IMR-90 (cell line): Measurements from ENCODE around the gene MICAL2. TPM values are rescaled to one million over a fixed set of nuclear protein-coding genes. Genes with fewer than 3 reads are reported as not detected.

Source experiments
- ATAC-seq: fragments of 200-7000 bp; cut with Tn5 transposase; 2 replicates; pipeline ENCODE4 v1.9.1; 2020; ENCODE audit warnings: low read depth, mild to moderate bottlenecking, moderate library complexity
- BruUV-seq: library from RNA; stranded (reverse); fragments of 400-500 nt; replicated peaks from 2 replicates; lab custom pipeline; 2021; lab: Mats Ljungman, UMichigan
- CTCF ChIA-PET: fragments of 300-600 bp; formaldehyde crosslinking; extraction: SDS; loops from one replicate; lab custom pipeline; 2021; ENCODE audit warnings: antibody characterized with exemption; lab: Yijun Ruan, JAX
- POLR2A ChIA-PET: fragments of 300-600 bp; sonication (Branson Sonifier 250); formaldehyde crosslinking; loops from one replicate; lab custom pipeline; 2022; ENCODE audit warnings: antibody characterized with exemption; ENCODE audit not compliant: unreplicated experiment; lab: Charles Lee
- DNase-seq: peaks from one replicate; pipeline ENCODE4 v3.0.0; 2013
- H2AFZ ChIP-seq: replicated peaks from 2 replicates; pipeline ENCODE3; 2013; ENCODE audit warnings: low read length, mild to moderate bottlenecking; ENCODE audit not compliant: poor library complexity
- H2AK5ac ChIP-seq: 2 replicates; pipeline ENCODE4 v1.6.1; 2013; ENCODE audit warnings: low read depth, low read length, inconsistent platforms
- H2AK9ac ChIP-seq: replicated peaks from 2 replicates; pipeline ENCODE3; 2013; ENCODE audit warnings: mild to moderate bottlenecking, low read depth, low read length, moderate library complexity; ENCODE audit not compliant: poor library complexity
- H2BK120ac ChIP-seq: 2 replicates; pipeline ENCODE4 v1.6.1; 2013; ENCODE audit warnings: low read depth, low read length, inconsistent platforms
- H2BK15ac ChIP-seq: 3 replicates; pipeline ENCODE4 v1.6.1; 2013; ENCODE audit warnings: low read depth, low read length, inconsistent platforms
- H2BK20ac ChIP-seq: 2 replicates; pipeline ENCODE4 v1.6.1; 2013; ENCODE audit warnings: low read depth, mild to moderate bottlenecking, inconsistent platforms, low read length, moderate library complexity
- H2BK5ac ChIP-seq: 2 replicates; pipeline ENCODE4 v1.6.1; 2013; ENCODE audit warnings: mild to moderate bottlenecking, low read depth, low read length, inconsistent platforms; ENCODE audit not compliant: poor library complexity, severe bottlenecking
- H3K14ac ChIP-seq: replicated peaks from 2 replicates; pipeline ENCODE4 v1.6.1; 2013; ENCODE audit warnings: low read depth, low read length, inconsistent platforms
- H3K18ac ChIP-seq: 2 replicates; pipeline ENCODE4 v1.6.1; 2013; ENCODE audit warnings: low read depth, low read length, control low read depth
- H3K23ac ChIP-seq: 2 replicates; pipeline ENCODE4 v1.6.1; 2013; ENCODE audit warnings: low read depth, low read length, inconsistent platforms
- H3K27ac ChIP-seq: 2 replicates; pipeline ENCODE4 v1.5.1; 2013; ENCODE audit warnings: mild to moderate bottlenecking, control low read depth, low read length; ENCODE audit not compliant: insufficient read depth
- H3K27me3 ChIP-seq: 2 replicates; pipeline ENCODE4 v1.6.1; 2013; ENCODE audit warnings: low read length; ENCODE audit not compliant: control insufficient read depth, insufficient read depth
- H3K36me3 ChIP-seq: 2 replicates; pipeline ENCODE4 v1.6.1; 2013; ENCODE audit warnings: low read length, mixed read lengths; ENCODE audit not compliant: control insufficient read depth, insufficient read depth
- H3K4ac ChIP-seq: 2 replicates; pipeline ENCODE4 v1.6.1; 2013; ENCODE audit warnings: low read depth, low read length, inconsistent platforms
- H3K4me1 ChIP-seq: 2 replicates; pipeline ENCODE4 v1.6.1; 2013; ENCODE audit warnings: low read length, mixed read lengths; ENCODE audit not compliant: control insufficient read depth, insufficient read depth
- H3K4me2 ChIP-seq: 2 replicates; pipeline ENCODE4 v1.6.1; 2013; ENCODE audit warnings: low read depth, mild to moderate bottlenecking, control low read depth, low read length, moderate library complexity
- H3K4me3 ChIP-seq: 2 replicates; pipeline ENCODE4 v1.5.1; 2013; ENCODE audit warnings: low read depth, mild to moderate bottlenecking, control low read depth, low read length, moderate library complexity; ENCODE audit not compliant: insufficient read depth
- H3K56ac ChIP-seq: 2 replicates; pipeline ENCODE4 v1.6.1; 2013; ENCODE audit warnings: low read length, inconsistent platforms; ENCODE audit not compliant: insufficient read depth; ENCODE audit errors: extremely low read depth
- H3K79me1 ChIP-seq, 2 experiments: 2 replicates each; pipeline ENCODE4 v1.6.1; 2013; ENCODE audit warnings: low read length in 2 of 2, inconsistent platforms in 1 of 2, low read depth in 1 of 2
- H3K9ac ChIP-seq: 2 replicates; pipeline ENCODE4 v1.6.1; 2013; ENCODE audit warnings: low read depth, low read length, control low read depth
- H3K9me1 ChIP-seq: 2 replicates; pipeline ENCODE4 v1.6.1; 2013; ENCODE audit warnings: low read length, inconsistent platforms; ENCODE audit not compliant: insufficient read depth
- H3K9me3 ChIP-seq: 2 replicates; pipeline ENCODE4 v1.6.1; 2013; ENCODE audit warnings: low read length; ENCODE audit not compliant: control insufficient read depth, insufficient read depth
- H4K20me1 ChIP-seq: 2 replicates; pipeline ENCODE4 v1.6.1; 2013; ENCODE audit warnings: low read length, inconsistent platforms; ENCODE audit not compliant: insufficient read depth
- H4K5ac ChIP-seq: 2 replicates; pipeline ENCODE4 v1.6.1; 2013; ENCODE audit warnings: mild to moderate bottlenecking, low read depth, low read length, control low read depth
- H4K8ac ChIP-seq, 2 experiments: 2 replicates each; pipeline ENCODE4 v1.6.1; 2013; ENCODE audit warnings: low read depth in 2 of 2, low read length in 2 of 2, control low read depth in 1 of 2, inconsistent platforms in 1 of 2
- H4K91ac ChIP-seq: 2 replicates; pipeline ENCODE4 v1.6.1; 2013; ENCODE audit warnings: low read depth, low read length, inconsistent platforms; ENCODE audit not compliant: insufficient read depth
- BHLHE40 ChIP-seq: fragments of 150-350 bp; IDR thresholded peaks from 2 replicates; pipeline ENCODE4 v1.6.1; 2016; ENCODE audit warnings: mild to moderate bottlenecking, low read depth, low read length
- CEBPB ChIP-seq: IDR thresholded peaks from 2 replicates; pipeline ENCODE4 v1.6.1; 2012; ENCODE audit warnings: low read depth, low read length, improper control_type of control experiment
- CHD1 ChIP-seq: IDR thresholded peaks from 2 replicates; pipeline ENCODE4 v1.6.1; 2012; ENCODE audit warnings: low read depth, low read length, improper control_type of control experiment
- FOS ChIP-seq: fragments of 150-350 bp; IDR thresholded peaks from 2 replicates; pipeline ENCODE4 v1.6.1; 2016; ENCODE audit warnings: low read depth, low read length
- MAFK ChIP-seq: IDR thresholded peaks from 2 replicates; pipeline ENCODE4 v1.6.1; 2012; ENCODE audit warnings: low read depth, low read length, improper control_type of control experiment
- MXI1 ChIP-seq: IDR thresholded peaks from 2 replicates; pipeline ENCODE4 v1.6.1; 2012; ENCODE audit warnings: low read depth, mild to moderate bottlenecking, low read length, moderate library complexity, borderline replicate concordance
- NFE2L2 ChIP-seq: fragments of 150-350 bp; IDR thresholded peaks from 2 replicates; pipeline ENCODE4 v1.6.1; 2016; ENCODE audit warnings: low read depth, mild to moderate bottlenecking, low read length
- POLR2A ChIP-seq: IDR thresholded peaks from 2 replicates; pipeline ENCODE4 v1.6.1; 2012; ENCODE audit warnings: mild to moderate bottlenecking, low read depth, low read length
- RAD21 ChIP-seq: IDR thresholded peaks from 2 replicates; pipeline ENCODE4 v1.6.1; 2012; ENCODE audit warnings: low read length, improper control_type of control experiment
- RCOR1 ChIP-seq: IDR thresholded peaks from 2 replicates; pipeline ENCODE4 v1.6.1; 2012; ENCODE audit warnings: mild to moderate bottlenecking, low read length, improper control_type of control experiment; ENCODE audit not compliant: insufficient replicate concordance
- RFX5 ChIP-seq: IDR thresholded peaks from 2 replicates; pipeline ENCODE4 v1.8.0; 2012; ENCODE audit warnings: low read depth, mild to moderate bottlenecking, low read length, moderate library complexity
- SMC3 ChIP-seq: fragments of 150-350 bp; IDR thresholded peaks from 2 replicates; pipeline ENCODE4 v1.6.1; 2016; ENCODE audit warnings: low read depth, mild to moderate bottlenecking, antibody characterized with exemption, low read length, moderate library complexity
- WGBS, 2 experiments: methylation state at CpG; one replicate each; pipeline versions ENCODE4 v1.1.5 to v1.1.7; 2013; ENCODE audit warnings: missing lambda C conversion rate in 2 of 2; ENCODE audit not compliant: insufficient read length in 1 of 2; ENCODE audit errors: extremely low coverage in 2 of 2; 5-methylcytosine and 5-hydroxymethylcytosine counted together
- dilution Hi-C: fragments of 300-500 bp; cut with HindIII; formaldehyde crosslinking; loops from one replicate; pipeline ENCODE4 v1.14.3; 2018; ENCODE audit warnings: low sequenced_read_pairs; ENCODE audit not compliant: unreplicated experiment
- in situ Hi-C: fragments of 300-500 bp; cut with MboI; formaldehyde crosslinking; loops from 3 replicates; pipeline ENCODE4 v1.14.3; 2019; ENCODE audit warnings: low sequenced_read_pairs, inconsistent platforms, mixed read lengths
- intact Hi-C: fragments of 100-400 bp; cut with micrococcal nuclease; formaldehyde crosslinking; loops from 2 replicates; pipeline ENCODE4 v1.10.0; 2022
- polyA plus RNA-seq, 3 experiments: library from polyadenylated mRNA; depleted of rRNA; stranded (reverse); fragments of >200 nt; gene quantifications; 2 replicates each; pipeline ENCODE4 v1.2.3, GENCODE V29; 2012; ENCODE audit warnings: low replicate concordance in 1 of 3
- total RNA-seq: library from RNA; depleted of rRNA; stranded (reverse); fragments of >200 nt; gene quantifications from 2 replicates; pipeline ENCODE4 v1.2.3, GENCODE V29; 2012
- TF ChIP-seq, protein P1 (sequence below): fragments of 150-350 bp; IDR thresholded peaks from 2 replicates; pipeline ENCODE4 v1.6.1; 2017; ENCODE audit warnings: mild to moderate bottlenecking, antibody characterized with exemption, low read length, low read depth

The MICAL2 gene
- total and polyA plus RNA-seq, 2 of the 4 experiments (the other 2 are of a cell fraction): 170 to 336 TPM

- H4K5ac ChIP-seq: peak overlapping the region; percentile 65; the same call in 1 of the 2 replicates
- peaks cover 28% of the 10 kb centered on the region; the same call in 1 of the 2 replicates for H4K20me1 ChIP-seq
- H4K8ac ChIP-seq: peak overlapping the region; percentile 17 to 73; a peak in 3 of 4 replicates
- no peak overlapping the region; the same call in 1 of the 2 replicates for H3K56ac ChIP-seq
- peaks cover 12% of the 10 kb centered on the region for H3K36me3 ChIP-seq
- TF ChIP-seq CHD1 (0 out of 2 replicates have a peak, but pooled peaks have one; percentile 28), MXI1 (no peak), CEBPB (no peak), SMC3 (no peak), FOS (no peak), RCOR1 (no peak), BHLHE40 (no peak), POLR2A (peak; percentile 57; the same call in 1 of the 2 replicates), MAFK (no peak), NFE2L2 (no peak), RAD21 (no peak), RFX5 (no peak)
- TF ChIP-seq, protein P1, sequence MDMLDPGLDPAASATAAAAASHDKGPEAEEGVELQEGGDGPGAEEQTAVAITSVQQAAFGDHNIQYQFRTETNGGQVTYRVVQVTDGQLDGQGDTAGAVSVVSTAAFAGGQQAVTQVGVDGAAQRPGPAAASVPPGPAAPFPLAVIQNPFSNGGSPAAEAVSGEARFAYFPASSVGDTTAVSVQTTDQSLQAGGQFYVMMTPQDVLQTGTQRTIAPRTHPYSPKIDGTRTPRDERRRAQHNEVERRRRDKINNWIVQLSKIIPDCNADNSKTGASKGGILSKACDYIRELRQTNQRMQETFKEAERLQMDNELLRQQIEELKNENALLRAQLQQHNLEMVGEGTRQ: no peak
- peak overlapping the region; percentile 35; the same call in 1 of the 2 replicates for H2BK20ac ChIP-seq
- no peak overlapping the region for H2AK9ac ChIP-seq
- in situ Hi-C loops (loop anchor here (10.0 kb wide), 1 partner anchor 122 kb away; no protein-coding TSS in a partner anchor), dilution Hi-C loops (no loop called here), intact Hi-C loops (loop anchor here (5.0 kb wide), 1 partner anchor 170 kb away; no protein-coding TSS in a partner anchor)
- peak overlapping the region; percentile 98 for H3K23ac ChIP-seq
- ChIA-PET POLR2A (interaction anchor here (0.6 to 1.3 kb wide), 2 partner anchors 19 to 25 kb away, joined by 4 to 8 read pairs; no protein-coding TSS in a partner anchor), CTCF (no interaction called here)
- peak overlapping the region; percentile 64 for H3K18ac ChIP-seq
- no peak overlapping the region for H2AFZ ChIP-seq
- H3K9me1 ChIP-seq: peaks cover 44% of the 10 kb centered on the region
- peak overlapping the region; percentile 45; the same call in 1 of the 2 replicates for H3K9ac ChIP-seq
- H3K4me3 ChIP-seq: peak overlapping the region; percentile 80; the same call in 1 of the 2 replicates
- peak overlapping the region; percentile 78 for H4K91ac ChIP-seq
- H2BK15ac ChIP-seq: peak overlapping the region; percentile 83; the same call in 2 of the 3 replicates
- H2BK120ac ChIP-seq: peak overlapping the region; percentile 45; the same call in 1 of the 2 replicates
- peak overlapping the region; percentile 91 for H3K4me2 ChIP-seq
- peak overlapping the region; percentile 78 for H2BK5ac ChIP-seq
- peaks cover 45% of the 10 kb centered on the region for H3K4me1 ChIP-seq
- no peaks in the 10 kb centered on the region for H3K9me3 ChIP-seq
- no TSS peak for BruUV-seq
- H2AK5ac ChIP-seq: peak overlapping the region; percentile 68
- no peaks in the 10 kb centered on the region for H3K27me3 ChIP-seq
- no CpG with 5 or more reads among the region's 2 CpGs for WGBS, 2 experiments
- peaks cover 8 to 70% of the 10 kb centered on the region in 2 experiments; a peak in 3 of 4 replicates for H3K79me1 ChIP-seq
- no peak for DNase-seq
- no peak for ATAC-seq
- peak overlapping the region; percentile 50 for H3K27ac ChIP-seq
- peak overlapping the region; percentile 91 for H3K14ac ChIP-seq
- peak overlapping the region; percentile 80 for H3K4ac ChIP-seq
These were observed 2.4 kb downstream of the MICAL2 start for GRCh38 chr11:12112750-12113149.
